ENCODE results near the gene CCDC28B. TPM values are rescaled to one million over a fixed set of nuclear protein-coding genes. Genes with fewer than 3 reads are reported as not detected.

The CCDC28B gene
- total and polyA plus RNA-seq, 4 experiments from 2014 or later, result 4.2 to 8.6 (median 6.8) TPM

- Histone ChIP-seq H3K9me3 (ENCODE audit: control insufficient read depth in 1 of 2, low read length in 2 of 2) (no peaks in the 10 kb centered on the region), H3K27ac (ENCODE audit: low read depth, low read length) (no peak overlapping the region), H3K4me3 (ENCODE audit: low read length in 2 of 2) (no peak overlapping the region), H3K4me1 (ENCODE audit: insufficient read depth, low read length) (peaks cover 58% of the 10 kb centered on the region), H3K36me3 (ENCODE audit: insufficient read depth, low read length) (peaks cover 34% of the 10 kb centered on the region), H3K27me3 (ENCODE audit: insufficient read depth, low read length) (no peaks in the 10 kb centered on the region)
- Mint-ChIP-seq H3K4me1 (peaks cover 46 to 82% (median 59%) of the 10 kb centered on the region in 4 donors), H3K9me3 (no peaks in the 10 kb centered on the region), H3K4me3 (peak overlapping the region in 5 of 8 donors; percentile 1 to 79 (median 59)), H3K27me3 (no peaks in the 10 kb centered on the region), H3K27ac (peak overlapping the region in 3 of 7 donors; percentile 8 to 84 (median 58)), H3K36me3 (peaks cover 30 to 47% of the 10 kb centered on the region in 2 donors)
- intact Hi-C loops (cut with micrococcal nuclease), result no loop called here
- DNase-seq, result no peak
- CTCF ChIA-PET (ENCODE audit: partially characterized antibody), result interaction anchor here (1.2 to 4.7 kb wide), 4 partner anchors 9 to 52 kb away, joined by 3 to 22 read pairs (median 6); partner anchors contain the start of gene TXLNA
- POLR2A ChIA-PET (ENCODE audit: partially characterized antibody), result interaction anchor here (0.7 to 7.5 kb wide), 11 partner anchors 9 to 197 kb away, joined by 3 to 58 read pairs (median 3); partner anchors contain the start of genes BSDC1, IQCC, KPNA6 and TXLNA
These were observed 3.3 kb upstream of the CCDC28B start for GRCh38 chr1:32197074-32197473.

- Histone ChIP-seq H3K36me3 (ENCODE audit: insufficient read depth, low read length) (peaks cover 28% of the 10 kb centered on the region), H3K27ac (ENCODE audit: low read depth, low read length) (no peak overlapping the region), H3K4me1 (ENCODE audit: insufficient read depth, low read length) (peaks cover 63% of the 10 kb centered on the region), H3K9me3 (ENCODE audit: control insufficient read depth in 1 of 2, low read length in 2 of 2) (no peaks in the 10 kb centered on the region), H3K4me3 (ENCODE audit: low read length in 2 of 2) (no peak overlapping the region), H3K27me3 (ENCODE audit: insufficient read depth, low read length) (no peaks in the 10 kb centered on the region)
- peak overlapping the region in 2 of 7 donors; percentile 84 to 91 for H3K27ac Mint-ChIP-seq
- ChIA-PET POLR2A (ENCODE audit: partially characterized antibody) (interaction anchor here (0.7 to 7.5 kb wide), 11 partner anchors 12 to 196 kb away, joined by 3 to 58 read pairs (median 3); partner anchors contain the start of genes BSDC1, KPNA6 and TXLNA), CTCF (ENCODE audit: partially characterized antibody) (interaction anchor here (0.8 to 4.7 kb wide), 5 partner anchors 9 to 42 kb away, joined by 3 to 22 read pairs (median 4); partner anchors contain the start of gene TXLNA)
- peaks cover 22 to 42% of the 10 kb centered on the region in 2 donors for H3K36me3 Mint-ChIP-seq
- H3K4me1 Mint-ChIP-seq, result peaks cover 48 to 87% (median 64%) of the 10 kb centered on the region in 4 donors
- H3K27me3 Mint-ChIP-seq, result no peaks in the 10 kb centered on the region
- intact Hi-C loops (cut with micrococcal nuclease), result no loop called here
- DNase-seq, result no peak
- H3K9me3 Mint-ChIP-seq, result no peaks in the 10 kb centered on the region
- no peak overlapping the region for H3K4me3 Mint-ChIP-seq
These were observed 2.6 kb upstream of the CCDC28B start for GRCh38 chr1:32197837-32198236.

- no peaks in the 10 kb centered on the region for H3K27me3 Mint-ChIP-seq
- DNase-seq, result no peak
- H3K27me3 ChIP-seq (ENCODE audit: insufficient read depth, low read length), result no peaks in the 10 kb centered on the region
- peak overlapping the region in 5 of 8 donors; percentile 4 to 49 (median 46) for H3K4me3 Mint-ChIP-seq
- no peak overlapping the region for H3K27ac ChIP-seq (ENCODE audit: low read depth, low read length)
- peaks cover 63% of the 10 kb centered on the region for H3K4me1 ChIP-seq (ENCODE audit: insufficient read depth, low read length)
- CTCF ChIA-PET (ENCODE audit: partially characterized antibody), result interaction anchor here (0.8 to 4.4 kb wide), 4 partner anchors 10 to 42 kb away, joined by 3 to 31 read pairs (median 6); no protein-coding TSS in a partner anchor
- POLR2A ChIA-PET (ENCODE audit: partially characterized antibody), result interaction anchor here (0.7 to 7.5 kb wide), 10 partner anchors 13 to 196 kb away, joined by 3 to 58 read pairs (median 4); partner anchors contain the start of genes BSDC1, KPNA6, MARCKSL1 and TXLNA
- no peaks in the 10 kb centered on the region for H3K9me3 Mint-ChIP-seq
- peaks cover 48 to 85% (median 63%) of the 10 kb centered on the region in 4 donors for H3K4me1 Mint-ChIP-seq
- H3K36me3 Mint-ChIP-seq, result peaks cover 17 to 36% of the 10 kb centered on the region in 2 donors
- intact Hi-C loops (cut with micrococcal nuclease), result no loop called here
- peaks cover 21% of the 10 kb centered on the region for H3K36me3 ChIP-seq (ENCODE audit: insufficient read depth, low read length)
- H3K27ac Mint-ChIP-seq, result peak overlapping the region; percentile 28 to 90 (median 77)
- H3K9me3 ChIP-seq (ENCODE audit: control insufficient read depth in 1 of 2, low read length in 2 of 2), result no peaks in the 10 kb centered on the region
- no peak overlapping the region for H3K4me3 ChIP-seq (ENCODE audit: low read length in 2 of 2)
These were observed 2.0 kb upstream of the CCDC28B start for GRCh38 chr1:32198237-32199042.

GRCh38 chr1:32199043-32199716, 1.2 kb upstream of the CCDC28B start:
- peaks cover 14% of the 10 kb centered on the region for H3K36me3 ChIP-seq (ENCODE audit: insufficient read depth, low read length)
- H3K9me3 ChIP-seq (ENCODE audit: control insufficient read depth in 1 of 2, low read length in 2 of 2), result no peaks in the 10 kb centered on the region
- ChIA-PET POLR2A (ENCODE audit: partially characterized antibody) (interaction anchor here (0.7 to 7.5 kb wide), 7 partner anchors 19 to 136 kb away, joined by 3 to 58 read pairs (median 3); partner anchors contain the start of genes KPNA6, MARCKSL1, TMEM39B and TXLNA), CTCF (ENCODE audit: partially characterized antibody) (interaction anchor here (1.9 to 4.4 kb wide), 2 partner anchors 11 to 17 kb away, joined by 8 to 31 read pairs; no protein-coding TSS in a partner anchor)
- H3K27ac Mint-ChIP-seq, result peak overlapping the region in 6 of 7 donors; percentile 3 to 95 (median 62)
- no peaks in the 10 kb centered on the region for H3K9me3 Mint-ChIP-seq
- H3K27me3 ChIP-seq (ENCODE audit: insufficient read depth, low read length), result no peaks in the 10 kb centered on the region
- H3K4me1 Mint-ChIP-seq, result peaks cover 47 to 87% (median 60%) of the 10 kb centered on the region in 4 donors
- no peak overlapping the region for H3K4me3 ChIP-seq (ENCODE audit: low read length in 2 of 2)
- H3K4me3 Mint-ChIP-seq, result peak overlapping the region in 4 of 8 donors; percentile 6 to 32 (median 21)
- no peaks in the 10 kb centered on the region for H3K27me3 Mint-ChIP-seq
- intact Hi-C loops (cut with micrococcal nuclease), result no loop called here
- peaks cover 12 to 30% of the 10 kb centered on the region in 2 donors for H3K36me3 Mint-ChIP-seq
- DNase-seq, result no peak
- peak overlapping the region; percentile 84 for H3K27ac ChIP-seq (ENCODE audit: low read depth, low read length)
- peaks cover 63% of the 10 kb centered on the region for H3K4me1 ChIP-seq (ENCODE audit: insufficient read depth, low read length)

- H3K27ac ChIP-seq (ENCODE audit: low read depth, low read length), result peak overlapping the region; percentile 84
- no peaks in the 10 kb centered on the region for H3K27me3 Mint-ChIP-seq
- peaks cover 42 to 81% (median 58%) of the 10 kb centered on the region in 4 donors for H3K4me1 Mint-ChIP-seq
- H3K36me3 Mint-ChIP-seq, result peaks cover 7 to 25% of the 10 kb centered on the region in 2 donors
- H3K27ac Mint-ChIP-seq, result peak overlapping the region; percentile 85 to 97 (median 90)
- H3K36me3 ChIP-seq (ENCODE audit: insufficient read depth, low read length), result peaks cover 9% of the 10 kb centered on the region
- H3K4me3 Mint-ChIP-seq, result peak overlapping the region in 7 of 8 donors; percentile 31 to 95 (median 89)
- no peak for DNase-seq
- CTCF ChIA-PET (ENCODE audit: partially characterized antibody), result interaction anchor here (1.5 to 4.4 kb wide), 4 partner anchors 17 to 90 kb away, joined by 3 to 31 read pairs (median 6); no protein-coding TSS in a partner anchor
- H3K27me3 ChIP-seq (ENCODE audit: insufficient read depth, low read length), result no peaks in the 10 kb centered on the region
- H3K4me1 ChIP-seq (ENCODE audit: insufficient read depth, low read length), result peaks cover 60% of the 10 kb centered on the region
- POLR2A ChIA-PET (ENCODE audit: partially characterized antibody), result interaction anchor here (0.7 to 7.5 kb wide), 16 partner anchors 11 to 173 kb away, joined by 3 to 58 read pairs (median 4); partner anchors contain the start of genes HDAC1, KPNA6, LCK and MARCKSL1
- intact Hi-C loops (cut with micrococcal nuclease), result loop anchor here (2.0 to 10.0 kb wide), 3 partner anchors 21 to 435 kb away; partner anchors contain the start of genes ADGRB2, TMEM39B and TXLNA
- no peaks in the 10 kb centered on the region for H3K9me3 ChIP-seq (ENCODE audit: control insufficient read depth in 1 of 2, low read length in 2 of 2)
- H3K4me3 ChIP-seq (ENCODE audit: low read length in 2 of 2), result no peak overlapping the region
- no peaks in the 10 kb centered on the region for H3K9me3 Mint-ChIP-seq
These were observed 700 bp upstream of the CCDC28B start for GRCh38 chr1:32199717-32200072.

- CTCF ChIA-PET (ENCODE audit: partially characterized antibody), result interaction anchor here (0.6 to 4.4 kb wide), 9 partner anchors 9 to 195 kb away, joined by 3 to 31 read pairs (median 4); partner anchors contain the start of gene KPNA6
- H3K4me1 ChIP-seq (ENCODE audit: insufficient read depth, low read length), result peaks cover 57% of the 10 kb centered on the region
These were observed 838 bp downstream of the CCDC28B start for GRCh38 chr1:32201011-32201855.

More at GRCh38 chr1:32201011-32201855, 838 bp downstream of the CCDC28B start:
- DNase-seq, result peak; percentile 71 to 92 (median 76)
- intact Hi-C loops (cut with micrococcal nuclease), result loop anchor here (2.0 to 10.0 kb wide), 3 partner anchors 22 to 436 kb away; partner anchors contain the start of genes ADGRB2, TMEM39B and TXLNA
- Histone ChIP-seq H3K4me3 (ENCODE audit: low read length in 2 of 2) (peak overlapping the region; percentile 57 to 85), H3K9me3 (ENCODE audit: control insufficient read depth in 1 of 2, low read length in 2 of 2) (no peaks in the 10 kb centered on the region), H3K27ac (ENCODE audit: low read depth, low read length) (peak overlapping the region; percentile 84), H3K27me3 (ENCODE audit: insufficient read depth, low read length) (no peaks in the 10 kb centered on the region), H3K36me3 (ENCODE audit: insufficient read depth, low read length) (no peaks in the 10 kb centered on the region)
- Mint-ChIP-seq H3K36me3 (peaks cover 0 to 14% of the 10 kb centered on the region in 2 donors), H3K27ac (peak overlapping the region; percentile 87 to 97 (median 95)), H3K27me3 (no peaks in the 10 kb centered on the region), H3K4me1 (peaks cover 34 to 76% (median 53%) of the 10 kb centered on the region in 4 donors), H3K4me3 (peak overlapping the region; percentile 85 to 95 (median 92)), H3K9me3 (no peaks in the 10 kb centered on the region)
- POLR2A ChIA-PET (ENCODE audit: partially characterized antibody), result interaction anchor here (0.6 to 7.5 kb wide), 24 partner anchors 8 to 450 kb away, joined by 3 to 58 read pairs (median 5); partner anchors contain the start of genes BSDC1, DCDC2B, HDAC1 and KPNA6

Data from CD4-positive, alpha-beta memory T cell (primary cell).